ENCODE measurements around the gene MATCAP1. TPM values are rescaled to one million over a fixed set of nuclear protein-coding genes. Genes with fewer than 3 reads are reported as not detected.
A peak's percentile ranks its signal among the peaks of the same experiment; 100 is the strongest.

MATCAP1 gene
- total RNA-seq, 1 donor from 2014 or later = 5.8 TPM

DNA sequence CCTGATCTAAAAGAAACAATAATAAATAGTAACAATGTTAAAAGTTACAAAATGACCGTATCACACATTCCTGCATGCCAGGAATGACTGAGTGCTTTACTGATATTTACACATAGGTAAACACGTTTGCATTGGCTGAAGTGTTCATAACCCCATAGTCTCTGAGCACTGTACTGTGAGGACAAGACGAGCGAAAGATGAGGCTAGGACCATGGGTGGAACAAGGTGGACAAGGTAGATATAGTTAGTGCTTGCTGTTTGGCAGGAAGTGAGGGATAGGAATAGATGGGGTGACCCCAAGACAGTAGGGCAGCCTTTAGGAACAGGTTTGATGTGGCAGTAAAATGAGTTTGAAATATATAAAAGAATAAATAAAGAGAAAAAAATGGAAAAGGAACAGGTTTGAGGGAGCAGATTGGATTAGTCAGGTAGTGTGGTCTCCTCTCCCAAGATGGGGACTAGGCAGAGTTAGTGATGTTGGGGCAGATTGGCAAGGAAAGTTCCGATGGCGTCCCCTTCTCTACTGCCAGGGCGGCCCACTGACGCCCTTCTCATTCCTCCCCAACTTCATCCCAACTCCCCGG lies 7.7 kb upstream of the MATCAP1 start:
- TF ChIP-seq, protein P1, sequence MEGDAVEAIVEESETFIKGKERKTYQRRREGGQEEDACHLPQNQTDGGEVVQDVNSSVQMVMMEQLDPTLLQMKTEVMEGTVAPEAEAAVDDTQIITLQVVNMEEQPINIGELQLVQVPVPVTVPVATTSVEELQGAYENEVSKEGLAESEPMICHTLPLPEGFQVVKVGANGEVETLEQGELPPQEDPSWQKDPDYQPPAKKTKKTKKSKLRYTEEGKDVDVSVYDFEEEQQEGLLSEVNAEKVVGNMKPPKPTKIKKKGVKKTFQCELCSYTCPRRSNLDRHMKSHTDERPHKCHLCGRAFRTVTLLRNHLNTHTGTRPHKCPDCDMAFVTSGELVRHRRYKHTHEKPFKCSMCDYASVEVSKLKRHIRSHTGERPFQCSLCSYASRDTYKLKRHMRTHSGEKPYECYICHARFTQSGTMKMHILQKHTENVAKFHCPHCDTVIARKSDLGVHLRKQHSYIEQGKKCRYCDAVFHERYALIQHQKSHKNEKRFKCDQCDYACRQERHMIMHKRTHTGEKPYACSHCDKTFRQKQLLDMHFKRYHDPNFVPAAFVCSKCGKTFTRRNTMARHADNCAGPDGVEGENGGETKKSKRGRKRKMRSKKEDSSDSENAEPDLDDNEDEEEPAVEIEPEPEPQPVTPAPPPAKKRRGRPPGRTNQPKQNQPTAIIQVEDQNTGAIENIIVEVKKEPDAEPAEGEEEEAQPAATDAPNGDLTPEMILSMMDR (IDR thresholded peaks at IDR 0.05; ENCODE audit: insufficient read depth, low read length, severe bottlenecking) = no peak
- peak overlapping the region; percentile 76 for H3K4me3 ChIP-seq (ENCODE audit: low read depth, low read length)
- no peaks in the 10 kb centered on the region for H3K27me3 ChIP-seq (ENCODE audit: control insufficient read depth, insufficient read depth, low read length)
- H3K36me3 ChIP-seq (ENCODE audit: control insufficient read depth, insufficient read depth, low read length) = peaks cover 30% of the 10 kb centered on the region
- no peak for FAIRE-seq
- DNase-seq (ENCODE audit: low read depth) = no peak

DNA sequence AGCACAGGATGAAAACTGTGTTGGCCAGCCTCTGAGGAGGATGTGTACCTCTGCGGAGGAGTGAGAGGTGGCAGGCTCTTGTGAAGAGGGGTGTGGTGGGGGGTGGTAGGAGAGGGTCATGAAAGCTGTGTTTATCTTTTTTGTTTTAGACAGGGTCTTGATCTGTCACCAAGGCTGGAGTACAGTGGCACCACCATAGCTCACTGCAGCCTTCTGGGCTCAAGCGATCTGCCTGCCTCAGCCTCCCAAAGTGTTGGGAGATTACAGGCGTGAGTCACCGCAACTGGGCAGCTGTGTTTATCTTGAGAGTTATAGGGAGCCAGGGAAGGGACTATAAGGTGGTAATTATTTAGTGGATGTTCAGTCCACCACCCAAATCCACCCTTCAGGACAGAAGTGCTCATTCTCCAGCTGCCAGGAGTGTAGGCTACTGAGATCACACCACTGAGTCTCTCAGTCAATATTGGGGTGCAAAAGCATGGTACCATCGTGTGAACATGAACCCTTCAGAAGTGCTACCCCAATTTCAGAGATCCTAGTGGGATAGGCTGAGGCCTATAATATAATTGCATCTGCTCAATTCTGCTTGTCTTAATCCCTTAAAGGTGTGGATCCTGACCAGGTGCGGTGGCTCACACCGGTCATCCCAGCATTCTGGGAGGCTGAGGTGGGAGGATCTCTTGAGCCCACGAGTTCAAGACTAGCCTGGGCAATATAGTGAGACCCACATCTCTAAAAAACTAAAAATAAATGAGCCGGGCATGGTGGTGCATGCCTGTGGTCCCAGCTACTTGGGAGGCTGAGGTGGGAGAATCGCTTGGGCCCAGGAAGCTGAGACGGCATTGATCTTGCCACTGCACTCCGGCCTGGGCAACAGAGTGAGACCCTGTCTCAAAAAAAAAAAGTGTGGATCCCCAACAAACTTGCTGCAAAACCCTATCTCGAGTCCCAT lies 7.0 kb upstream of the MATCAP1 start:
- no peak overlapping the region for H3K4me3 ChIP-seq (ENCODE audit: low read depth, low read length)
- FAIRE-seq = no peak

DNA sequence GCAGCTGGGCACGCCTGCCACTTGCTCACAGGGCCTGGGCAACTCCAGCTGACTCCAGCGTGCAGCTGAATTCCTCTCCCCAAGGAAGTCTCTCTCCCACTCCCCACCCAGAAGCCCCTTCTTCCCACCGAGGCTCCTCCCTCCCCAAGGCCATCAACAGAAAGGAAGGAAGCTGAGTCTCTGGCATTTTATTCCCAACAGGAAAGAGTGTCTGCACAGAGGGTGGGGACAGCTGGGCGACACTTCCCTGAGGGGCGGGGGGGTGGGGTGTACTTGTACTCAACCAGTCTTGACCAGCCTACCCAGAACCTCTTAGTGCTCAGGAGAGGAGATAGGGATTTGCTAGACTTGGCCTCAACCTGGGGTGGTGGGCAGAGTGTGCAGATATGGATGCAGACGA lies 6.3 kb upstream of the MATCAP1 start, which contains the start of gene EXOC3L1:
EXOC3L1 (minus strand) TSS at position 96 of the 400 bp plus-strand sequence. CDS start 460 bp downstream, outside the sequence.
- FAIRE-seq (no peak), DNase-seq (ENCODE audit: low read depth) (no peak)
- Histone ChIP-seq H3K36me3 (ENCODE audit: control insufficient read depth, insufficient read depth, low read length) (peaks cover 19% of the 10 kb centered on the region), H3K4me3 (ENCODE audit: low read depth, low read length) (no peak within 1 kb of the TSS), H3K27me3 (ENCODE audit: control insufficient read depth, insufficient read depth, low read length) (no peaks in the 10 kb centered on the region)
- TF ChIP-seq, protein P1 (IDR thresholded peaks at IDR 0.05; ENCODE audit: insufficient read depth, low read length, severe bottlenecking) = no peak

More for the DNA sequence above, 7.0 kb upstream of the MATCAP1 start:
- no peak for DNase-seq (ENCODE audit: low read depth)
- Histone ChIP-seq H3K27me3 (ENCODE audit: control insufficient read depth, insufficient read depth, low read length) (no peaks in the 10 kb centered on the region), H3K36me3 (ENCODE audit: control insufficient read depth, insufficient read depth, low read length) (peaks cover 24% of the 10 kb centered on the region)
- TF ChIP-seq, protein P1 (IDR thresholded peaks at IDR 0.05; ENCODE audit: insufficient read depth, low read length, severe bottlenecking) = no peak

GRCh38 chr16:67188798-67189197 lies 5.0 kb upstream of the MATCAP1 start:
- peaks cover 7% of the 10 kb centered on the region for H3K36me3 ChIP-seq (ENCODE audit: control insufficient read depth, insufficient read depth, low read length)
- FAIRE-seq (no peak), DNase-seq (ENCODE audit: low read depth) (no peak)
- TF ChIP-seq, protein P1 (IDR thresholded peaks at IDR 0.05; ENCODE audit: insufficient read depth, low read length, severe bottlenecking) = no peak
- no peak overlapping the region for H3K4me3 ChIP-seq (ENCODE audit: low read depth, low read length)
- no peaks in the 10 kb centered on the region for H3K27me3 ChIP-seq (ENCODE audit: control insufficient read depth, insufficient read depth, low read length)

- DNase-seq (ENCODE audit: low read depth) (no peak), FAIRE-seq (no peak)
- Histone ChIP-seq H3K4me3 (ENCODE audit: low read depth, low read length) (no peak overlapping the region), H3K36me3 (ENCODE audit: control insufficient read depth, insufficient read depth, low read length) (peaks cover 3% of the 10 kb centered on the region), H3K27me3 (ENCODE audit: control insufficient read depth, insufficient read depth, low read length) (no peaks in the 10 kb centered on the region)
- TF ChIP-seq, protein P1 (IDR thresholded peaks at IDR 0.05; ENCODE audit: insufficient read depth, low read length, severe bottlenecking) = no peak
Measured at GRCh38 chr16:67188323-67188722, 4.6 kb upstream of the MATCAP1 start.
